ENCODE measurements around the gene RALBP1.

The RALBP1 gene

DNA sequence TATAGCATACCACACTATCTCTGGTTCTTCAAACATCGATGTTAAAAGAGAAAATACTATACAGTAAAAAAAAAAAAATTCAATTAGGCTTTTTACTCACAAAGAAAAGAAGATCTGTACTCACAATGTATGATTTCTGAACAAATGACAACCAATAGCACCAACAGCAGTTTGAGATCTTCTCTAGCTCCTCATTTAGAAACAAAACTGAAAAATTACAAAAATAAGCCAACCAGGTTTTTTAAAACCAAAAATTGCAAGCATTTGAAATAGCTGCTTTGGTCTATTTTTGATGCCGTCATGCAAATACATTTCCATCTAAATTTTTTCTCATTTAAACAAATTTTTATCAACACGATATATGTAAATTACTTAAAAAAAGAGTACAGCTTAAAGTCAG lies 34.3 kb upstream of the RALBP1 start:
- TF ChIP-seq, protein P1, sequence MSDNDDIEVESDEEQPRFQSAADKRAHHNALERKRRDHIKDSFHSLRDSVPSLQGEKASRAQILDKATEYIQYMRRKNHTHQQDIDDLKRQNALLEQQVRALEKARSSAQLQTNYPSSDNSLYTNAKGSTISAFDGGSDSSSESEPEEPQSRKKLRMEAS (IDR thresholded peaks at IDR 0.05), result no peak
- no peak for TF ChIP-seq EGR1 (IDR thresholded peaks at IDR 0.05)
- no peak for TF ChIP-seq TAF1 (IDR thresholded peaks at IDR 0.05; ENCODE audit: low read depth)
- TF ChIP-seq, protein P2, sequence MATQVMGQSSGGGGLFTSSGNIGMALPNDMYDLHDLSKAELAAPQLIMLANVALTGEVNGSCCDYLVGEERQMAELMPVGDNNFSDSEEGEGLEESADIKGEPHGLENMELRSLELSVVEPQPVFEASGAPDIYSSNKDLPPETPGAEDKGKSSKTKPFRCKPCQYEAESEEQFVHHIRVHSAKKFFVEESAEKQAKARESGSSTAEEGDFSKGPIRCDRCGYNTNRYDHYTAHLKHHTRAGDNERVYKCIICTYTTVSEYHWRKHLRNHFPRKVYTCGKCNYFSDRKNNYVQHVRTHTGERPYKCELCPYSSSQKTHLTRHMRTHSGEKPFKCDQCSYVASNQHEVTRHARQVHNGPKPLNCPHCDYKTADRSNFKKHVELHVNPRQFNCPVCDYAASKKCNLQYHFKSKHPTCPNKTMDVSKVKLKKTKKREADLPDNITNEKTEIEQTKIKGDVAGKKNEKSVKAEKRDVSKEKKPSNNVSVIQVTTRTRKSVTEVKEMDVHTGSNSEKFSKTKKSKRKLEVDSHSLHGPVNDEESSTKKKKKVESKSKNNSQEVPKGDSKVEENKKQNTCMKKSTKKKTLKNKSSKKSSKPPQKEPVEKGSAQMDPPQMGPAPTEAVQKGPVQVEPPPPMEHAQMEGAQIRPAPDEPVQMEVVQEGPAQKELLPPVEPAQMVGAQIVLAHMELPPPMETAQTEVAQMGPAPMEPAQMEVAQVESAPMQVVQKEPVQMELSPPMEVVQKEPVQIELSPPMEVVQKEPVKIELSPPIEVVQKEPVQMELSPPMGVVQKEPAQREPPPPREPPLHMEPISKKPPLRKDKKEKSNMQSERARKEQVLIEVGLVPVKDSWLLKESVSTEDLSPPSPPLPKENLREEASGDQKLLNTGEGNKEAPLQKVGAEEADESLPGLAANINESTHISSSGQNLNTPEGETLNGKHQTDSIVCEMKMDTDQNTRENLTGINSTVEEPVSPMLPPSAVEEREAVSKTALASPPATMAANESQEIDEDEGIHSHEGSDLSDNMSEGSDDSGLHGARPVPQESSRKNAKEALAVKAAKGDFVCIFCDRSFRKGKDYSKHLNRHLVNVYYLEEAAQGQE (IDR thresholded peaks at IDR 0.05; ENCODE audit: low read depth), result no peak
- no peak for TF ChIP-seq YY1 (IDR thresholded peaks at IDR 0.05; ENCODE audit: low read depth)
- TF ChIP-seq TCF12 (IDR thresholded peaks at IDR 0.05; ENCODE audit: low read depth), result no peak
- TF ChIP-seq, protein P3, sequence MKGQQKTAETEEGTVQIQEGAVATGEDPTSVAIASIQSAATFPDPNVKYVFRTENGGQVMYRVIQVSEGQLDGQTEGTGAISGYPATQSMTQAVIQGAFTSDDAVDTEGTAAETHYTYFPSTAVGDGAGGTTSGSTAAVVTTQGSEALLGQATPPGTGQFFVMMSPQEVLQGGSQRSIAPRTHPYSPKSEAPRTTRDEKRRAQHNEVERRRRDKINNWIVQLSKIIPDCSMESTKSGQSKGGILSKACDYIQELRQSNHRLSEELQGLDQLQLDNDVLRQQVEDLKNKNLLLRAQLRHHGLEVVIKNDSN (IDR thresholded peaks at IDR 0.05), result no peak
- TF ChIP-seq CEBPB (IDR thresholded peaks at IDR 0.05), result no peak
- TF ChIP-seq ZBTB7A (IDR thresholded peaks at IDR 0.05; ENCODE audit: low read depth), result no peak
- no peak for TF ChIP-seq EP300 (IDR thresholded peaks at IDR 0.05; ENCODE audit: borderline replicate concordance)
- no peak for TF ChIP-seq FOXM1 (IDR thresholded peaks at IDR 0.05; ENCODE audit: borderline replicate concordance, low read depth)

- TF ChIP-seq YY1 (IDR thresholded peaks at IDR 0.05; ENCODE audit: low read depth) (no peak), EP300 (IDR thresholded peaks at IDR 0.05; ENCODE audit: borderline replicate concordance) (no peak), TEAD4 (IDR thresholded peaks at IDR 0.05) (no peak), NFIC (IDR thresholded peaks at IDR 0.05) (no peak), CEBPB (IDR thresholded peaks at IDR 0.05) (no peak), EGR1 (IDR thresholded peaks at IDR 0.05) (no peak), TCF12 (IDR thresholded peaks at IDR 0.05; ENCODE audit: low read depth) (no peak), TAF1 (IDR thresholded peaks at IDR 0.05; ENCODE audit: low read depth) (no peak), RAD21 (IDR thresholded peaks at IDR 0.05; ENCODE audit: low read depth) (no peak), ZBTB7A (IDR thresholded peaks at IDR 0.05; ENCODE audit: low read depth) (no peak), FOXM1 (IDR thresholded peaks at IDR 0.05; ENCODE audit: borderline replicate concordance, low read depth) (no peak), CREB1 (IDR thresholded peaks at IDR 0.05; ENCODE audit: low read depth) (no peak)
- TF ChIP-seq, protein P3 (IDR thresholded peaks at IDR 0.05), result no peak
- TF ChIP-seq, protein P1 (IDR thresholded peaks at IDR 0.05), result no peak
- TF ChIP-seq, protein P2 (IDR thresholded peaks at IDR 0.05; ENCODE audit: low read depth), result no peak
These were observed 30.8 kb upstream of the RALBP1 start for GRCh38 chr18:9444549-9444948.

DNA sequence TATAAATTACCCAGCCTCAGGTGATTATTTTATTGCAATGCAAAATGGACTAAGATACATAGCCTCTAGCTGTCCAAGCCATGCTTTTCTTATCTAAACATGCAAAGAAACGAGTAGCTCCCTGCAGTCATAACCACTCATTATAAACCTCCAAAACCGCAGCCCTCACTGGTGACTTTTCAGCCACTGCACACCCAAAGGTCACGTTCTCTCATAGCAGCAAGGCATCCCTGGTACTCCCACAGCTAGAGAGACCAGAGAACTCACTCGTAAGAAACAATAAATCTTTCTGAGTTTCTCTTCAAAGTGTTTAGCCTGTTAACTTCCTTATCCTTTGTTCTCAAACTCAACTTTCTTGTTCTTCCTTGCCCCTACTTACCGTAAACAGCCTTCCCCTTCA lies 28.5 kb upstream of the RALBP1 start:
- TF ChIP-seq CREB1 (IDR thresholded peaks at IDR 0.05; ENCODE audit: low read depth) (no peak), RAD21 (IDR thresholded peaks at IDR 0.05; ENCODE audit: low read depth) (no peak), TCF12 (IDR thresholded peaks at IDR 0.05; ENCODE audit: low read depth) (no peak), ZBTB7A (IDR thresholded peaks at IDR 0.05; ENCODE audit: low read depth) (no peak), NFIC (IDR thresholded peaks at IDR 0.05) (no peak), EGR1 (IDR thresholded peaks at IDR 0.05) (no peak), FOXM1 (IDR thresholded peaks at IDR 0.05; ENCODE audit: borderline replicate concordance, low read depth) (no peak), TAF1 (IDR thresholded peaks at IDR 0.05; ENCODE audit: low read depth) (no peak), EP300 (IDR thresholded peaks at IDR 0.05; ENCODE audit: borderline replicate concordance) (no peak), YY1 (IDR thresholded peaks at IDR 0.05; ENCODE audit: low read depth) (no peak), CEBPB (IDR thresholded peaks at IDR 0.05) (no peak), TEAD4 (IDR thresholded peaks at IDR 0.05) (no peak)
- TF ChIP-seq, protein P2 (IDR thresholded peaks at IDR 0.05; ENCODE audit: low read depth), result no peak
- TF ChIP-seq, protein P1 (IDR thresholded peaks at IDR 0.05), result no peak
- TF ChIP-seq, protein P3 (IDR thresholded peaks at IDR 0.05), result no peak

DNA sequence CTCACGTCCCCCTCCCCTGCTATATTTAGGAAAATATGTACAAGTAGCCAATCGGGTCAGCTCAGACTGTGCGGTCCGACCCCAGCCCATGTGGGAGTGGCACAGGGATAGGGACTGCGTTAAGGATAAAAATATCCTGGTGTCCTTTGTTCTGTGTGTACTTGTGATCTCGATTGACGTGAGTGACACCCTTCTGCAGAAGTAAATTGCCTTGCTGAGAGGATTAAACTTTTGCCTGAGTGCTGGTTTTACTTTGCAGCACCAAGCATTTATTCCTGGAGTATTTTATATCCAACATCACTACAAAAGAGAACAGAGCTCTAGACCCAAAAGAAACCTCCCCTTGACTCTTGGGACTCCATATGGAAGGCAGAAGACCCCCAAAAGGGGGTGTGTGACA lies 28.0 kb upstream of the RALBP1 start:
- TF ChIP-seq EP300 (IDR thresholded peaks at IDR 0.05; ENCODE audit: borderline replicate concordance) (no peak), TAF1 (IDR thresholded peaks at IDR 0.05; ENCODE audit: low read depth) (no peak), NFIC (IDR thresholded peaks at IDR 0.05) (no peak)
